ENCODE measurements around the gene MNDA.

- TF ChIP-seq ZNF207 (IDR thresholded peaks at IDR 0.05; ENCODE audit: borderline replicate concordance): no peak
- TF ChIP-seq ESRRA (IDR thresholded peaks at IDR 0.05; ENCODE audit: low read length): no peak
- TF ChIP-seq SIN3A (IDR thresholded peaks at IDR 0.05; ENCODE audit: low read depth, low read length): no peak
- no peak for TF ChIP-seq HDAC2 (IDR thresholded peaks at IDR 0.05)
- TF ChIP-seq NRF1 (conservative IDR thresholded peaks at IDR 0.05; ENCODE audit: low read depth, low read length): no peak
- TF ChIP-seq TCF7 (IDR thresholded peaks at IDR 0.05; ENCODE audit: borderline replicate concordance): no peak
Observed at GRCh38 chr1:158806916-158807536, 24.1 kb upstream of the MNDA start.
